HEK293 (cell line): ENCODE data around the gene OTX1.

Source experiments
- EGR2 ChIP-seq: fragments of 450-650 bp; formaldehyde crosslinking; IDR thresholded peaks from 2 replicates; pipeline ENCODE4 v1.5.1; 2016; ENCODE audit warnings: low read depth, missing biosample characterization, missing genetic modification characterization
- ZBTB20 ChIP-seq: fragments of 450-650 bp; formaldehyde crosslinking; IDR thresholded peaks from 2 replicates; pipeline ENCODE4 v1.5.1; 2016; ENCODE audit warnings: missing biosample characterization, missing genetic modification characterization
- ZBTB21 ChIP-seq: fragments of 450-650 bp; formaldehyde crosslinking; IDR thresholded peaks from 2 replicates; pipeline ENCODE4 v1.5.1; 2017; ENCODE audit warnings: missing biosample characterization, missing genetic modification characterization
- ZNF121 ChIP-seq: fragments of 450-650 bp; formaldehyde crosslinking; IDR thresholded peaks from 2 replicates; pipeline ENCODE4 v1.5.1; 2016; ENCODE audit warnings: missing biosample characterization, missing genetic modification characterization
- ZNF324 ChIP-seq: fragments of 450-650 bp; formaldehyde crosslinking; IDR thresholded peaks from 2 replicates; pipeline ENCODE4 v1.5.1; 2016; ENCODE audit warnings: missing biosample characterization, missing genetic modification characterization
- ZNF391 ChIP-seq: fragments of 450-650 bp; formaldehyde crosslinking; IDR thresholded peaks from 2 replicates; pipeline ENCODE4 v1.5.1; 2016; ENCODE audit warnings: low read depth, missing biosample characterization, missing genetic modification characterization, borderline replicate concordance
- ZNF510 ChIP-seq: fragments of 450-650 bp; formaldehyde crosslinking; IDR thresholded peaks from 2 replicates; pipeline ENCODE4 v1.5.1; 2018; ENCODE audit warnings: mild to moderate bottlenecking, missing genetic modification characterization, missing biosample characterization; ENCODE audit not compliant: insufficient replicate concordance
- ZNF664 ChIP-seq: fragments of 450-650 bp; formaldehyde crosslinking; IDR thresholded peaks from 2 replicates; pipeline ENCODE4 v1.5.1; 2016; ENCODE audit warnings: missing biosample characterization, missing genetic modification characterization
- ZNF707 ChIP-seq: fragments of 450-650 bp; formaldehyde crosslinking; IDR thresholded peaks from 2 replicates; pipeline ENCODE4 v1.5.1; 2016; ENCODE audit warnings: missing biosample characterization, missing genetic modification characterization
- ZNF747 ChIP-seq: fragments of 450-650 bp; formaldehyde crosslinking; IDR thresholded peaks from 2 replicates; pipeline ENCODE4 v1.5.1; 2016; ENCODE audit warnings: missing biosample characterization, missing genetic modification characterization
- ZNF792 ChIP-seq: fragments of 450-650 bp; formaldehyde crosslinking; IDR thresholded peaks from 2 replicates; pipeline ENCODE4 v1.5.1; 2016; ENCODE audit warnings: missing biosample characterization, missing genetic modification characterization
- TF ChIP-seq, protein P1 (sequence below): fragments of 450-650 bp; formaldehyde crosslinking; IDR thresholded peaks from 2 replicates; pipeline ENCODE4 v1.5.1; 2016; ENCODE audit warnings: missing biosample characterization, missing genetic modification characterization
- TF ChIP-seq, protein P2 (sequence below): fragments of 450-650 bp; IDR thresholded peaks from 2 replicates; pipeline ENCODE4 v1.5.1; 2018; ENCODE audit warnings: missing biosample characterization, missing genetic modification characterization
- TF ChIP-seq, protein P3 (sequence below): fragments of 450-650 bp; formaldehyde crosslinking; IDR thresholded peaks from 2 replicates; pipeline ENCODE4 v1.5.1; 2017; ENCODE audit warnings: missing biosample characterization, mild to moderate bottlenecking, missing genetic modification characterization, moderate library complexity

DNA sequence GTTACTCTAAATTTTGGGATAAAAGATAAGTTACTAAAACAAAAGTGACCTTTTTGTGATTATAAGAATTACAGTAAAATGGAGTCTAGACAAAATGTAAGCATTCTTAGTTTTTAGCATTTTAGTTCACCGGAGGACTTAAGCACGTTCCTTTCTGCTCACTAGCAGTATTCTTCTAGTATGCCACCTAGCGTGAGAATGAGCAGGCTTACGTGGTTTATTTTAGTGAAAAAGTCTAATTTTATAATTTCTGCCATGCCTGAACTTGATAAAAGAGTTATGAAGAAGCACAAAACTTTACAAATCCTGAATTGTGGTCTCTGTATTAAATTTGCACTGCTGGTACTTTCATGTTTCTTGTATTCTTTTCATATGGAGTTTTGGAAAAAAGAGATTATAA lies 12.6 kb upstream of the OTX1 start:
- TF ChIP-seq ZNF792 (tag by site-specific recombination): no peak
- TF ChIP-seq, protein P1, sequence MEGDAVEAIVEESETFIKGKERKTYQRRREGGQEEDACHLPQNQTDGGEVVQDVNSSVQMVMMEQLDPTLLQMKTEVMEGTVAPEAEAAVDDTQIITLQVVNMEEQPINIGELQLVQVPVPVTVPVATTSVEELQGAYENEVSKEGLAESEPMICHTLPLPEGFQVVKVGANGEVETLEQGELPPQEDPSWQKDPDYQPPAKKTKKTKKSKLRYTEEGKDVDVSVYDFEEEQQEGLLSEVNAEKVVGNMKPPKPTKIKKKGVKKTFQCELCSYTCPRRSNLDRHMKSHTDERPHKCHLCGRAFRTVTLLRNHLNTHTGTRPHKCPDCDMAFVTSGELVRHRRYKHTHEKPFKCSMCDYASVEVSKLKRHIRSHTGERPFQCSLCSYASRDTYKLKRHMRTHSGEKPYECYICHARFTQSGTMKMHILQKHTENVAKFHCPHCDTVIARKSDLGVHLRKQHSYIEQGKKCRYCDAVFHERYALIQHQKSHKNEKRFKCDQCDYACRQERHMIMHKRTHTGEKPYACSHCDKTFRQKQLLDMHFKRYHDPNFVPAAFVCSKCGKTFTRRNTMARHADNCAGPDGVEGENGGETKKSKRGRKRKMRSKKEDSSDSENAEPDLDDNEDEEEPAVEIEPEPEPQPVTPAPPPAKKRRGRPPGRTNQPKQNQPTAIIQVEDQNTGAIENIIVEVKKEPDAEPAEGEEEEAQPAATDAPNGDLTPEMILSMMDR (tag by site-specific recombination): no peak
- TF ChIP-seq ZNF391 (tag by site-specific recombination): no peak
- no peak for TF ChIP-seq ZNF121 (tag by site-specific recombination)
- no peak for TF ChIP-seq EGR2 (tag by site-specific recombination)
- no peak for TF ChIP-seq ZNF747 (tag by site-specific recombination)
- TF ChIP-seq, protein P2, sequence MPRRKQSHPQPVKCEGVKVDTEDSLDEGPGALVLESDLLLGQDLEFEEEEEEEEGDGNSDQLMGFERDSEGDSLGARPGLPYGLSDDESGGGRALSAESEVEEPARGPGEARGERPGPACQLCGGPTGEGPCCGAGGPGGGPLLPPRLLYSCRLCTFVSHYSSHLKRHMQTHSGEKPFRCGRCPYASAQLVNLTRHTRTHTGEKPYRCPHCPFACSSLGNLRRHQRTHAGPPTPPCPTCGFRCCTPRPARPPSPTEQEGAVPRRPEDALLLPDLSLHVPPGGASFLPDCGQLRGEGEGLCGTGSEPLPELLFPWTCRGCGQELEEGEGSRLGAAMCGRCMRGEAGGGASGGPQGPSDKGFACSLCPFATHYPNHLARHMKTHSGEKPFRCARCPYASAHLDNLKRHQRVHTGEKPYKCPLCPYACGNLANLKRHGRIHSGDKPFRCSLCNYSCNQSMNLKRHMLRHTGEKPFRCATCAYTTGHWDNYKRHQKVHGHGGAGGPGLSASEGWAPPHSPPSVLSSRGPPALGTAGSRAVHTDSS (tag by site-specific recombination): no peak
- no peak for TF ChIP-seq ZNF510
- no peak for TF ChIP-seq ZBTB21
- TF ChIP-seq ZBTB20: no peak
- TF ChIP-seq ZNF664 (tag by site-specific recombination): no peak
- TF ChIP-seq ZNF324: no peak
- TF ChIP-seq ZNF707: no peak
- TF ChIP-seq, protein P3, sequence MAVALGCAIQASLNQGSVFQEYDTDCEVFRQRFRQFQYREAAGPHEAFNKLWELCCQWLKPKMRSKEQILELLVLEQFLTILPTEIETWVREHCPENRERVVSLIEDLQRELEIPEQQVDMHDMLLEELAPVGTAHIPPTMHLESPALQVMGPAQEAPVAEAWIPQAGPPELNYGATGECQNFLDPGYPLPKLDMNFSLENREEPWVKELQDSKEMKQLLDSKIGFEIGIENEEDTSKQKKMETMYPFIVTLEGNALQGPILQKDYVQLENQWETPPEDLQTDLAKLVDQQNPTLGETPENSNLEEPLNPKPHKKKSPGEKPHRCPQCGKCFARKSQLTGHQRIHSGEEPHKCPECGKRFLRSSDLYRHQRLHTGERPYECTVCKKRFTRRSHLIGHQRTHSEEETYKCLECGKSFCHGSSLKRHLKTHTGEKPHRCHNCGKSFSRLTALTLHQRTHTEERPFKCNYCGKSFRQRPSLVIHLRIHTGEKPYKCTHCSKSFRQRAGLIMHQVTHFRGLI (tag by site-specific recombination): no peak
